HG02840 (cell line): ENCODE measurements around the gene DLGAP1.
"Not testable (repeated sequence)": the region's sequence is repeated elsewhere in the genome, so short reads cannot be mapped to it uniquely, and the experiment has no call there.

Experiments used
- ATAC-seq: cut with Tn5 transposase; IDR thresholded peaks from one replicate; pipeline ENCODE4 v1.9.1; 2021; ENCODE audit warnings: mild to moderate bottlenecking, moderate library complexity, moderate number of reproducible peaks; ENCODE audit not compliant: unreplicated experiment, low FRiP score

The DLGAP1 gene

DNA sequence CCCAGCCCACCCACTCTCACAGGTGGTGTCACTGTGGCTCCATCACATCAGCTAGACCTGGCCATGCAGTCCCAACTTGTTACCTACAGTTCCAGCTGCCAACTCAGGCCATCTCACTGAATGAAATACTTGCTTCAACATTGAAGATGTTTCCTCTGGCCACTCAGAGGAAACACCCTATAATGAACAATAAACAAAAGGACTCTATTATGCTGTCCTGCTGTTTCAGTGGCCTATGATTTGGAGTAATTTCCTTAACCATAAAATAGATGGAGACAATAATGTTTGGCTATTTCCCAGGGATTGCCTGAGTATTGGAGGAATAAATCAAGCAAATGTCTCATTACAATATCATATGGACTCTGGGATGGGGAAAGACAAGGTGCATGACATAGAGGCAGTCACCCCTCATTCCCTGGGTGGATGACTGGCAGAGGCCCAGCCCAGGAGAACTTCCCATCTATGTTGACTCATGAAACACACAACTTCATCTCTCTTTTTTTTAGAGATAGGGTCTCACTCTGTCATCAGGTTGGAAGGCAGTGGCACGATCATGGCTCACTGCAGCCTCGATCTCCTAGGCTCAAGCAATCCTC is 870.7 kb downstream of the DLGAP1 start:
- no peak for ATAC-seq

DNA sequence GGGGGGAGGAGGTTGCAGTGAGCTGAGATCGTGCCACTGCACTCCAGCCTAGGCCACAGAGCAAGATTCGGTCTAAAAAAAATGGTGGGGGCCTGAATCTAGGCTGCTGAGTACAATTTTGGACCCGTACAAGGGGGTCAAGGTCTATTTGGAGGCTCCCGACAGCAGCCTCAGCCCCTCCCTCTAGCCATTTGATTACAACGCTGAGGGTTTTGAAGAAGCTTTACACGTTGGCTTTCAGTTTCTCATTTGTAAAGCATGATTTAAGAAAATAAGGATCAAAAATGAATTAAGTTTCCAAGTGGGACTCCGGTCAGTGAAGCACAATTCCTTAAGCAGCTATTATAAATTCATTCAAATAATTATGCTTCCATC is 871.2 kb downstream of the DLGAP1 start:
- ATAC-seq, result no peak

DNA sequence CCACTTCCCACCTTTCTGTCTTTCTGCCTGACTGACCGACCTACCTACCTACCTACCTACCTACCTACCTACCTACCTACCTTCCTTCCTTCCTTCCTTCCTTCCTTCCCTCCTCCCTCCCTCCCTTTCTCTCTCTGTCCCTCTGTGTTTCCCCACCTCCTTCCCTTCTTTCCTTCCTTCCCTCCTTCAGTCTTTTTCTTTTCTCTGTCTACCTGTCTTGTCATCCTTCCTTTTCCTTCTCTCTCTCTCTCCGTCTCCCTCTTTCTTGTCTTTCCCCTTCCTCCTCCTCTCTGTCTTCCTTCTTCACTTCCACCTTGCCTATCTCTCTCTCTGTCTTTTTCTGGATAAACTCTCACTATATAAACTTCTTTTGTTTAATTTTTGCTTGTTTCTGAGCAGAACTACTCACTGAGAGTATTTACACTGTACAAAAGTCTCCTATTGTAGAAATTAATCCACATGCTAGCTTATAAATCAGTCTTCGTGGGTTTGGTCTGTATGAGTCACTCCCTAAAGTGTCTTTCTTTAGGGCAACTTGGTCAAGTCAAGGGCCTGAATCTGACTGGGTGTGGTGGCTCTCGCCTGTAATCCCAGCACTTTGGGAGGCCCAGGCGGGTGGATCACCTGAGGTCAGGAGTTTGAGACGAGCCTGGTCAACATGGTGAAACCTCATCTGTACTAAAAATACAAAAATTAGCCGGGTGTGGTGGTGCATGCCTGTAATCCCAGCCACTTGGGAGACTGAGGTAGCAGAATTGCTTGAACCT is 871.8 kb downstream of the DLGAP1 start:
- not testable (repeated sequence) for ATAC-seq

DNA sequence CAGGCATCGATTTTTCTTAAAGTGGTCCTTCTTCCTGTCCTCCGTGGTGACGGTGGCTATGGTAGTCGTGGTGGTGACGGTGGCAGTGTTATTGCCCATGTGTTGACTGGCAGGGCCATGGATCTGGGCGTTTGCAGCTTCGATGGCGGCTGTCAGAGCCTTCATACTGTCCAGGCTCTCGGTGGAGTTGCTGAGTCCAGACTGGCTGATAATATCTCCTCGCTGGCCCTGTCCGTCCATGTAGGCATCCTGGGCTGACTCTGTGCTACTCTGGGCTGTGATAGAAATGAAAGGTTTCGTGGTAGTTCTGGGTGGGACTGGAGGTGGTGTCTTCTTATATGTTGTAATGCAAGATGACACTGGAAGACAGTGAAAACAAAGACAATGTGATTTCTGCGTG is 873.2 kb downstream of the DLGAP1 start:
- no peak for ATAC-seq

DNA sequence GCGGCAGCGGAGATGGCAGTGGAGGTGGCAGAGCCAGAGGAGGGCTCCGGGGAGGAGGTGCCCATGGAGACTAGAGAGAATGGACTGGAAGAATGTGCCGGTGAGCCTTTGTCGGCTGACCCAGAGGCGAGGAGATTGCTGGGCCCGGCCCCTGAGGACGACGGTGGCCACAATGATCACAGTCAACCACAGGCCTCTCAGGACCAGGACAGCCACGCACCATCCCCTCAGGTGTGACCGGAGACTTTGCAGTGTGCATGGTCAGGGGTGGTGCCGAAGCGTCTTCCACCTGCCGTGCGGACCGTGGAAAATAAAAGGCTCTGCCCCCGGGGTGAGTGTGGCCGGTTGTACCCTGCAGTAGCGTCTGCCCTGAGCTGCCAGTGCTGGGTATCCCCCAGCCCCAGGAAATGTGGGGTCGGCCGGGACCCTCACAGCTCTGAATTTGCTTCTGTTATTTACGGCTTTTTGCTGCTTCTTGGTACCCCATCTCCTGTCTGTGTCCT is 874.5 kb downstream of the DLGAP1 start:
- ATAC-seq, result not testable (repeated sequence)

DNA sequence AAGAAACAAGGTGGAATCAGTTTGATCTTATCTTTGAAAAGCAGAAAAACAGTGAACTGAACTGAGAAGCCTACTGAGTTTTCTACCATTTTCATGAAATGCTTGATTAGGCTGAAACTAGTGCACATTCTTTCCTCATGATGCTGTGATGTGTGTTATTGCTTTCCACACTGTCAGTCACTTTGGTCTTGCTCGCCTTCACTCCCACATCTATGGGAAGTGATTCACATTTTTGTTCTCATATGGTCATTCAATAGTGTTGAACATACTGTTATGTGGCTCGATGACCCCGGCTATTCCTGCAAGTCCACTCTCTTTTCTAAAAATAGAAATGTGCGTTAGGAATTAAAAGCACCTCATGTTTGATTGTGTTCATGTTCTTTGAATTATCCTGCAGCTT is 875.4 kb downstream of the DLGAP1 start:
- ATAC-seq, result no peak

DNA sequence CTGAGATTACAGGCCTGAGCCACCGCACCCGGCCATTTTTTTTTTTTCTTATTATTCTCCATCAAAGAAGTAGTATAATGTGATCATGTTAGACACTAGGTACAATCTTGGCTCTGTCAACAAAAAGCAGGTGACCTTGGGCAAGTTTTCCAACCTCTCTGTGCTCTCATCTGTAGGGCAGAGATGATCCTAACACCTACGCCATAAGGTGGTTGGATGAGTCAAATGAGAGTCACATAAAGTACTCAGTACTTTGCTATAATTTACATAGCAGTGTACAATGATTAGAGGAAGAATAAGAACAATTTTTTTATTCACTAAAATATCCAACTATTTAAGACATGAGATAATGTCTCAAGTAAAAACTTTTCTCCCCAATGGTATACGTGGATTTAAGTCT is 876.5 kb downstream of the DLGAP1 start:
- ATAC-seq, result no peak

DNA sequence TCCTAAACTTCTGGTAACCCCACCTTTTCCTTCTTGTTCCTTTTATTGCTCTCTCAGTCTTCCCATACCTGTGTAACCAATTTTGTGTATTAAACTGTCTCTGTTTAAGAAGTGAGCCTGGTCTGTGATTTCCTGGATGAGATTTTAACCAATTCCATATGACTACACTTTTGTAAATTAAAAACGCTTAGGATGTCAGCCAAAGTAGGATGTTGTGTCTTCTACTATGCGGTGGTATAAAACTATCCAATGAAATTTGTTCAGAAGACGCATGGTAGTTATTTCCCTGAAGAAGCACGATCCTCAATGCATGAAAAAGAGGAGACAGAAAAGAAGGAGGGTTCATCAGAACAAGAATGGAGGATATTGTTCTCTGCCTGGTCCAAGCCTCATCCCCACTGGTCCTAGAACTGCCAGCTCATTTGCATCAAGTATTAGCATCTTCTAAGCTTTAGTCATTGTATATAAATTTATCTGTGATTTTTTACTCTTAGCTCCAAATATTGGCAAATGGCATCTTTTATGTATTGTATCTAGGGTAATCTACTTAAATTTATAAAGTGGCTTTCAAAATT is 877.7 kb downstream of the DLGAP1 start:
- ATAC-seq, result no peak

DNA sequence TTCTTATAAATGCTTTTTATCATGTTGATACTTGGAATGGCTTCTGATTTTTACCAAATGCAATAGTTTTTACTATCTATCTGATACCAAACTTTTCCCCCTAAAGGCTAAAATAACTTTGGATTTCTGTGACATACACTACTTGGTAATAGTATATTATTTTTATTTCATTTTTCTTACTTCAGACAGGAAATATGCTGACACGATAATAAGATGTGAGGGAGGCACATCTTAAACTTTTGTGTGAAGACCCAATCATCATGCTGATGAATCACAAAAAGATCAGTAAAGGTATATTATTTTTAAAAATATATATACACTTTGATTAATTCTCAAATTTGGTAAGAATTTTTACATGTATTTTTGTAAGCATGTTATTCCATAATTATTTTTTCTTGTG is 882.3 kb downstream of the DLGAP1 start:
- ATAC-seq, result no peak

DNA sequence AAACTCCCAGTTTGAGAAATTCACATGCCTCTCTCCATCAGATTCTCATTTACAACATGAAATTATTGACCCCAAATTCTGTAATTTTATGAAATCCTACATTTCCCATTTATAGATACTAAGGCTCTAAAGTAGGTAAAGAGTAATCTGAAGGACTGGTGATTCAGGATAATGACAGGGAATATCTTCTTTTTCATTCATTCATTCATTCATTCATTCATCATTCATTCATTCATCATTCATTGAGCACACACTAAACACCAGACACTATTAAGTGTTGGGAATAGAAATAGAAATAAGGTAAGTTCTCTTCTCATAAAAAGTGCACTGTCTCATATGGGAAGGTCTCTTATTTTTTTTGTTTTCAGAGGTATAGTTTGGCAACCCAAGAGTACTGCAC is 888.3 kb downstream of the DLGAP1 start:
- no peak for ATAC-seq

DNA sequence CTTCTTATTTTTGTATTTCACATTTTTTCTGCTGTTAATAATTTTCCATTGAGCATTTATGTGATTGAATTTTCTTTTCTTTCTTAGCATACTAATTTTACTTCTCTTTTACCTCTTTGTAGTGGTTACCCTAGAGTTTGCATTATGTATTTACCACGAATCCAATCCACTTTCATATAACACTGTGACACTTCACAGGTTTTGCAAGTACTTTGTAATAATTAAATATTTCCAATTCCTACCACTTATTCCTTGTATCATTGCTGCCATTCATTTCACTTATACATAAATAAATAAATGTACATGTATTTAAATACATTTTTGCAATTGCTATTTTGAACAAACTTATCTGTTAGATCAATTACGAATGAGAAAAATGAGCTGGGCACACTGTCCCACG is 894.4 kb downstream of the DLGAP1 start:
- ATAC-seq, result no peak

DNA sequence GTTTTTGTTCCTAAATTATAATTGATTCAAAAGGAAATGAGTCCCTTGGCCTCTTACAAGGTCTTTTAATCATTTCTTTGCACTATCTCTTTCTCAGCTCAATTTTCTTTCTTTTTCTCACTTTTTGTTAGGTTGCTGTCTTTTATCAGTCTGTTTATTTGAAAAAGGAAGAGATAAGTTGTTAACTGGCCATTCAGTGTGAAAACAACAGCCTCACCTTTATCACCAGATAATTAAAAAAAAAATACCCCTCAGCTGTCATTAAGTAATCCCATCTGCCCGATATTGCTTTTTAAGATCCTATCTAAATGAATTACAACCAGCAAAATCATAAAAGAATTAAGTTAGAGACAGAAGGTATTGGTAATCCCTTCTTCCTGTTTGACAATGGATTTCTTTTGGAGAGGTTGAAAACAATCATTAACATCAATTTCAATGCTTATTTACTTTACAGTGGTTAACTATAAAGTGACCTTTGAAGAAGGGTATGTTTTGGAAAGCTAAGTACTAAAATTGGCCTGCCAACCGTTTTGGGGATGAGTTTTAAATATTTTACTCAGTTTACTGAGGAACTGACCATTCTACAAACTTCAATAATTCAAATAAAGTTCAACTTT is 900.2 kb downstream of the DLGAP1 start:
- no peak for ATAC-seq

DNA sequence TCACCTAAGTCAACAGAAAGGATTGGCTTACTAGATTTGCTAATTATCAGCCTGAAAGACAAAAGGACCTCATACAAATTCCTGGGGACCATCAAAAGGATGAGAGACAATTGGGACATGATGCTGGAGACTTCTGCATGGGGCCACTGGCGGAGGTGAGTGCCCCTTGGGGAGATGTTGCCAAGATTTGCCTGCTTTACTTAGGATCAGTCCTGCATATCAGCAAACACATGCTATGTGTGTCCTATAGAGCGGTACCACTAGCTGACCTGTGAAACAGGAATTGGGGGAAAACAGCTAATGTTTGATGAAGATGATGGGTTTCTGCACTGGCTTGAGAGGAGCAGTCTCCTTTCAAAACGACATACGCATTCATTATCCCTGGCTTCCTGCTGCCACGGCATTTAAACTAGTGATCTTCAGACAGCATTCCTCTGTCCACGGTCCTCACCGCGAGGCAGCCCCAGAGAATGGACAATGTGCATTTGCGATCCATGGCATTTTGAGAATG is 901.0 kb downstream of the DLGAP1 start:
- ATAC-seq, result no peak

DNA sequence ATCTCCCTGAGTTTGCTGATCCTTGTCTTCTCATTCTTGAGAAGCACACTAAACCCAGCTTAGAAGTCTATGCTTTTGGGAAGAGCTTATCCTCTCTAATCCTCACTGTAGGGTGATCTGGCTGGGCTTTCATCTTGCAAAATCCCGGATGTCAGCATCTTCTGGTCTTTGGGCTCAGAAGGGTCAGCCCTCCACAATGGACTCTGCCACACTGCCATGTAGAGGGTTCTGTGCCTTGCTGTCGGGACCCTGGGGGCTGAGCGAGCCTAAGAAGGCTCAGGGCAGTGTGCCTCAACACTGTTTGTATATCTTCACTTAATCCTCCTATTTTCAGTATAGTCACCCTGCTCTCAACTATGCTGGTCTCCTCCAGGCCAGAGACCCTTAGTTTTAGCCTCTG is 902.8 kb downstream of the DLGAP1 start:
- no peak for ATAC-seq

DNA sequence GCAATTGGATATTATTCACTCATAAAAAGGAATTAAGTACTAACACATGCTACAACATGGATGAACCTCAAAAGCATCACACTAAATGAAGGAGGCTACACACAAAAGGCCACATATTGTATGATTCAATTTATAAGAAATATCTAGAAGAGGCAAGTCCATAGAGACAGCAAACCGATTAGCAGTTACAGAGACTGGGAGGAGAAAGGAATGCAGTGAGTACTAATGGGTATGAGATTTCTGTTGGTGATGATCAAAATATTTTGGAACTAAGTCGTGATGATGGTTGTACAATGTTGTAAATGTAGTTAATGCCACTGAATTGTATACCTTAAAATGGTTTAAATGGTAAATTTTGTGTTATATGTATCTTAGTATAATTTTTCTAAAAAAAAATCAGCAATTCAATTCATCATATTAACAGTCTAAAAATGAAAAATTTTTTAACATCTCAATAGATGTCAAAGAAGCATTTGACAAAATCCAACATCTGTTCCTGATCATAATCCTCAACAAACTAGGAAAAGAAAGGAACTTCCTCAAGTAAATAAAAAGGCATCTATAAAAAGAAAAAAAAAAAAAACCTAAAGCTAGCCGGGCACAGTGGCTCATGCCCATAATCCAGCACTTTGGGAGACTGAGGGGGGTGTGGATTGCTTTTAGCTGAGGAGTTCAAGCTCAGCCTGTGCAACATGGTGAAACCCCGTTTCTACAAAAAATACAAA is 907.1 kb downstream of the DLGAP1 start:
- no peak for ATAC-seq

DNA sequence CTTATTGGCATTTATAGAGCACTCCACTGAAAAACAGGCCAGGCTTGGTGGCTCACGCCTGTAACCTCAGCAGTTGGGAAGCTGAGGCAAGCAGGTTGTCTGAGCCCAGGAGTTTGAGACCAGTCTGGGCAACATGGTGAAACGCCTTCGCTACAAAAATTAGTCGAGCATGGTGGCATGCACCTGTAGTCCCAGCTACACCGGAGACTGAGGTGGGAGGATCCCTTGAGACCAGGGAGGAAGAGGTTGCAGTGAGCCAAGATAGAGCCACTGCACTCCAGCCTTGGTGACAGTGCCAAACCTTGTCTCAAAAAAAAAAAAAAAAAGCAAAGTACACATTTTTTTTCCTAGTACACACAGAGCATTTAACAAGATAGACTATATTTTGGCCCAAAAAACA is 909.0 kb downstream of the DLGAP1 start:
- no peak for ATAC-seq

DNA sequence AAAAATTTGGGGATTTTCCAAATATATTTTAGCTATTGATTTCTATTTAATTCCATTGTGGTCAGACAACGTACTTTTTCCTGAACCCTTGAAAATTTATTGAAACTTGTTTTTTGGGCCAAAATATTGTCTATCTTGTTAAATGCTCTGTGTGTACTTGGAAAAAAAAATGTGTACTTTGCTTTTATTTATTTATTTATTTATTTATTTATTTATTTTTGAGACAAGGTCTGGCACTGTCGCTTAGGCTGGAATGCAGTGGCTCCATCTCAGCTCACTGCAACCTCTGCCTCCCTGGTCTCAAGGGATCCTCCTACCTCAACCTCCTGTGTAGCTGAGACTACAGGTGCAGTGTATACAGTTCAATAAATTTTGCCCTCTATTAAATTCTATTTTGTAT is 910.6 kb downstream of the DLGAP1 start:
- no peak for ATAC-seq

DNA sequence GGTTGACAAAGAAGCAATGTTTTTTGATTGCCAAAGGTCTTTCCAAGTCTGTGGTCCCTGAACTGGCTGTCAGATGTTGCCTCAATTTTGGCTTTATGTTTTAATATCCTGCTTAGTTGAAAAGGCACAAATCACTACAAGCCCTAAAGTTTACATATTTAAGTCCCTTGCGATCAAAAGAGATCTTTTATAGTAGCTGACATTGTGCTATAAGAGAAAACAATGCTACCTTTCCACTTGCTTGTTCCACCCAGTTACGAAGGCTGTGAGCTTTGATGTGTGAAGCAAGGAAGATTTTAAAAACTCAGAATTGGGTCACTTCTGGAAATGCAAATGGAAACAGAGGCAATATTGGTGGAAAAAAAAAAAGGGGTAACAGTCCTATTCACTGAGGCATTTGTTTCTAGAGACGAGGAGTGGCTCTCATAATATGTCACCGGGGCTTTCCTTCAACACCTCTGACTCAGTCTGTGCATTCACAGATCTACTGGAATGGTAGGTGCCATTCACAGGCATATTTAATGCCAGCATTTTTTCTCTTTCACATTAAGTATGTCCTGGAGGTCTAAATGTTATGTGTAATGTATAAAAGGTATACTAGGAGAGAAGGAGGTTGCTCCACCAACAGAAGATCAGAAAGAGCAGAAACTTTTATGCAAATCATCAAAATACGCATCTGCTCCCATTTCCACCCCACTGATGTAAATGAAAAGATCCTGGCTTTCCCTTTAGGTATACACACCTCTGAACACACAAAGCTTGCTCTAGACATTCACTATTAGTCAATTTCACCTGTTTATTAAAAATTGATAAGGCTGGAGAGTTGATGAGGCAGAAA is 913.3 kb downstream of the DLGAP1 start:
- ATAC-seq, result peak; percentile 79

DNA sequence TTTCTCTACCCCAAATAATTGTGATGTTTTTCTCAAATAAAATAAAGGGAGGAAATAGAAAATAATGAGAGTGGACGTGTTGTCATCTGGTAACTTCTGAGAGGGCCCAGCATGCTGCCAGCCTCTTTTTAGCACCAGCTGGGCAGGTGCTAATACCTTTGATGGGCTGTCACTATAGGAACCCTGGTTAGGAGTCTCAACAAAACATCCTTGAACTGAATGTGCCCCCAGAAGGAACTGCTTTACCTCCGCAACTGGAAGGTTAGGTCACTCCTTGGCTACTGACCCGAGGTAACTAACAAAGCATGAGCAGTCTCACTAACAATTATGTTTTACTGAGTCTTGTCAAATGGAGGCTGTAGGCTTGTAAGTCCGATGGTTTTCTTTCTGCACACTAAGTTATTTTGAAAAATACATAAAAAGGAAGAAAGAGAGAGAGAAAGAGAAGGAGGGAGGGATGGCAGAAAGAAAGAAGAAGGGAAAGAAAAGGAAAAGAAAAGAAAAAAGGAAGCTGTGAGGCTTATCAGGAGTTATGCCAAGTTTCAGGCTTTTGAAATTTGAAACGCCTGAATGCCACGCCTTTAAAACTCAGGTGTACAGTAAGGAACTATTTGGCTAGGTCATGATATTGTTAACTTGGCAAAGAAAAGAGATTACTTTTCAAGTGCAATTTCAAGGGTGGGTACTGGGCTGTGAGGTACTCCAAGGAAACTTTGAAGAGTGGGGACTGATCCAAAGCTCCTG is 914.1 kb downstream of the DLGAP1 start:
- no peak for ATAC-seq
